Spleen (tissue), 11 donors: Measurements from ENCODE around the gene MPIG6B. TPM values are rescaled to one million over a fixed set of nuclear protein-coding genes. Genes with fewer than 3 reads are reported as not detected.

Source experiments
- DNase-seq: peaks from one replicate; pipeline ENCODE4 v3.0.0-alpha.2; 2020
- H3K27ac ChIP-seq, 8 donors: fragments of 200-600 bp; sonication (generic) in 7 of 8; 1 replicate in 4 of 8; 2 replicates in 4 of 8; pipeline versions ENCODE4 v1.5.0 to v1.8.0; 2016 to 2021; ENCODE audit warnings: inconsistent platforms in 4 of 8, mild to moderate bottlenecking in 4 of 8, moderate library complexity in 1 of 8
- H3K27me3 ChIP-seq, 7 donors: fragments of 200-600 bp; sonication (generic) in 6 of 7; replicated peaks in 1 of 7; 1 replicate in 4 of 7; 2 replicates in 3 of 7; pipeline versions ENCODE4 v1.5.0 to v1.8.0; 2016 to 2021; ENCODE audit warnings: inconsistent platforms in 3 of 7, mild to moderate bottlenecking in 1 of 7
- H3K36me3 ChIP-seq, 6 donors: fragments of 200-600 bp; sonication (generic) in 5 of 6; 1 replicate in 4 of 6; 2 replicates in 2 of 6; pipeline versions ENCODE4 v1.5.0 to v1.8.0; 2016 to 2021; ENCODE audit warnings: inconsistent platforms in 2 of 6
- H3K4me1 ChIP-seq, 6 donors: fragments of 200-600 bp; sonication (generic) in 5 of 6; 1 replicate in 3 of 6; 2 replicates in 3 of 6; pipeline versions ENCODE4 v1.5.0 to v1.8.0; 2016 to 2021; ENCODE audit warnings: inconsistent platforms in 3 of 6
- H3K4me3 ChIP-seq, 8 donors: fragments of 200-600 bp; sonication (generic) in 7 of 8; 1 replicate in 4 of 8; 2 replicates in 4 of 8; pipeline versions ENCODE4 v1.5.0 to v1.8.0; 2016 to 2021; ENCODE audit warnings: inconsistent platforms in 4 of 8, mild to moderate bottlenecking in 4 of 8, moderate library complexity in 2 of 8
- H3K9me3 ChIP-seq, 8 donors: fragments of 200-600 bp; sonication (generic) in 7 of 8; 1 replicate in 4 of 8; 2 replicates in 4 of 8; pipeline versions ENCODE4 v1.5.0 to v1.8.0; 2016 to 2021; ENCODE audit warnings: inconsistent platforms in 4 of 8
- CTCF ChIP-seq, 11 experiments: fragments of 200-600 bp in 7 of 11; fragments of 450-650 bp in 4 of 11; sonication (generic) in 4 of 11; IDR thresholded peaks in 8 of 11; conservative IDR thresholded peaks in 3 of 11; 1 replicate in 7 of 11; 2 replicates in 4 of 11; pipeline versions ENCODE4 v1.4.0 to v1.8.0; 2016 to 2021; ENCODE audit warnings: antibody characterized with exemption in 11 of 11, inconsistent platforms in 4 of 11, mild to moderate bottlenecking in 1 of 11
- POLR2A ChIP-seq, 3 donors: fragments of 450-650 bp; IDR thresholded peaks; one replicate each; pipeline ENCODE4 v1.5.1; 2017; ENCODE audit warnings: antibody characterized with exemption in 3 of 3, mild to moderate bottlenecking in 1 of 3
- POLR2AphosphoS5 ChIP-seq, 3 donors: sonication (generic); formaldehyde crosslinking; IDR thresholded peaks; one replicate each; pipeline ENCODE4 v1.5.1; 2017; ENCODE audit warnings: antibody characterized with exemption in 3 of 3
- WGBS, 5 donors: extraction: QIAGEN DNeasy Blood & Tissue Kit in 3 of 5; methylation state at CpG; one replicate each; pipeline versions ENCODE4 v1.1.5 to v1.1.7; 2013 to 2018; 5-methylcytosine and 5-hydroxymethylcytosine counted together
- intact Hi-C: fragments of 100-400 bp; cut with DNase I; formaldehyde crosslinking; loops from one replicate; pipeline ENCODE4 v1.15.0; 2023; ENCODE audit warnings: low total_unique reads
- polyA plus RNA-seq, 3 donors: library from polyadenylated mRNA; stranded (reverse); fragments of 200-250 nt; gene quantifications; one replicate each; pipeline ENCODE4 v1.2.1, GENCODE V29; 2013
- total RNA-seq, 7 donors: library from RNA; depleted of rRNA in 3 of 7; stranded (reverse); fragments of >200 nt in 3 of 7; fragmentation: NEBNext Ultra II Directional in 4 of 7; extraction: Animal tissue kit (Norgen Biotek cat#: 25700) in 4 of 7; gene quantifications; one replicate each; pipeline versions ENCODE4 v1.1.0 to v1.2.1, GENCODE V29; 2016 to 2021
- donor health status: healthy with polysubstance abuse.
- donor health status: DM: no; HTN: no; CAD: no; lungs with moderate emphysema.
- donor health status: DM: no; HTN: no; CAD: no.
- donor health status: Bipolar disorder and iron deficiency.
- donor health status: healthy.
- donor health status: DM: no; HTN: no; CAD: no.
- donor health status: DM: yes; HTN: yes; CAD: no.

MPIG6B gene
- total and polyA plus RNA-seq, 10 donors, result 0.46 to 15.1 (median 9.3) TPM

GRCh38 chr6:31734247-31734820, 11.2 kb downstream of the MPIG6B start:
- peak overlapping the region; percentile 81 to 99 (median 96) for H3K27ac ChIP-seq
- H3K27me3 ChIP-seq, result no peaks in the 10 kb centered on the region
- peak; percentile 40 for DNase-seq
- H3K9me3 ChIP-seq, result no peaks in the 10 kb centered on the region
- TF ChIP-seq POLR2A (IDR thresholded peaks at IDR 0.05) (no peak), CTCF (IDR thresholded peaks at IDR 0.05 in 8 of 11, conservative IDR thresholded peaks at IDR 0.05 in 3 of 11) (no peak), POLR2AphosphoS5 (IDR thresholded peaks at IDR 0.05) (no peak)
- 0% methylated on average over 2 of the region's 2 CpGs; no CpG with 5 or more reads in 1 of the 5 donors for WGBS, 5 donors
- H3K4me3 ChIP-seq, result peak overlapping the region; percentile 80 to 95 (median 88)
- peaks cover 53 to 89% (median 81%) of the 10 kb centered on the region in 6 donors for H3K4me1 ChIP-seq
- intact Hi-C loops, result loop anchor here (10.0 kb wide), 2 partner anchors 60 to 90 kb away; partner anchors contain the start of genes HSPA1B and VARS1
- H3K36me3 ChIP-seq, result peaks cover 7 to 43% (median 38%) of the 10 kb centered on the region in 6 donors

- H3K36me3 ChIP-seq, result peaks cover 7 to 43% (median 38%) of the 10 kb centered on the region in 6 donors
- intact Hi-C loops, result loop anchor here (10.0 kb wide), 2 partner anchors 60 to 90 kb away; partner anchors contain the start of genes HSPA1B and VARS1
- peak overlapping the region; percentile 80 to 95 (median 88) for H3K4me3 ChIP-seq
- 0 to 1% (median 1%) methylated on average over 18 of the region's 18 CpGs for WGBS, 5 donors
- H3K9me3 ChIP-seq, result no peaks in the 10 kb centered on the region
- peaks cover 55 to 89% (median 83%) of the 10 kb centered on the region in 6 donors for H3K4me1 ChIP-seq
- H3K27me3 ChIP-seq, result no peaks in the 10 kb centered on the region
- DNase-seq, result peak; percentile 86
- peak in 1 of 3 donors; percentile 40 for TF ChIP-seq POLR2A (IDR thresholded peaks at IDR 0.05)
- TF ChIP-seq POLR2AphosphoS5 (IDR thresholded peaks at IDR 0.05), result peak; percentile 70 to 89 (median 80)
- no peak for TF ChIP-seq CTCF (IDR thresholded peaks at IDR 0.05 in 8 of 11, conservative IDR thresholded peaks at IDR 0.05 in 3 of 11)
- peak overlapping the region; percentile 81 to 99 (median 96) for H3K27ac ChIP-seq
These were observed 11.7 kb downstream of the MPIG6B start for GRCh38 chr6:31734821-31735406.

- Histone ChIP-seq H3K27ac (peak within 1 kb of the TSS; percentile 82 to 99 (median 96)), H3K4me3 (peak within 1 kb of the TSS; percentile 80 to 95 (median 88)), H3K9me3 (no peaks in the 10 kb centered on the region), H3K27me3 (no peaks in the 10 kb centered on the region), H3K4me1 (peaks cover 55 to 89% (median 82%) of the 10 kb centered on the region in 6 donors), H3K36me3 (peaks cover 4 to 33% (median 29%) of the 10 kb centered on the region in 6 donors)
- intact Hi-C loops, result loop anchor here (10.0 kb wide), 2 partner anchors 59 to 89 kb away; partner anchors contain the start of genes HSPA1B and VARS1
- WGBS, 5 donors, result 0 to 3% (median 1%) methylated on average over 17 to 24 of the region's 24 CpGs
- peak in 2 of 3 donors; percentile 80 to 81 for TF ChIP-seq POLR2A (IDR thresholded peaks at IDR 0.05)
- TF ChIP-seq POLR2AphosphoS5 (IDR thresholded peaks at IDR 0.05), result peak; percentile 94 to 95 (median 94)
- TF ChIP-seq CTCF (IDR thresholded peaks at IDR 0.05 in 8 of 11, conservative IDR thresholded peaks at IDR 0.05 in 3 of 11), result peak in 1 of 11 experiments; percentile 5
- DNase-seq, result peak; percentile 95
These were observed 13.0 kb downstream of the MPIG6B start, which contains the start of gene CLIC1 for GRCh38 chr6:31736021-31736767. Gene CLIC1, minus strand, starts transcription at chr6:31736530. Its CDS starts 230 bp downstream, at chr6:31736300.
